ENCODE results near the gene SPON1.
"Not testable (repeated sequence)": the region's sequence is repeated elsewhere in the genome, so short reads cannot be mapped to it uniquely, and the experiment has no call there.

The SPON1 gene

GRCh38 chr11:14042686-14043465, 80.4 kb downstream of the SPON1 start:
- DNase-seq: no peak

- no peak for DNase-seq
Measured at GRCh38 chr11:14044916-14045315, 82.4 kb downstream of the SPON1 start.

GRCh38 chr11:14045417-14045816, 82.9 kb downstream of the SPON1 start:
- DNase-seq: no peak

DNA sequence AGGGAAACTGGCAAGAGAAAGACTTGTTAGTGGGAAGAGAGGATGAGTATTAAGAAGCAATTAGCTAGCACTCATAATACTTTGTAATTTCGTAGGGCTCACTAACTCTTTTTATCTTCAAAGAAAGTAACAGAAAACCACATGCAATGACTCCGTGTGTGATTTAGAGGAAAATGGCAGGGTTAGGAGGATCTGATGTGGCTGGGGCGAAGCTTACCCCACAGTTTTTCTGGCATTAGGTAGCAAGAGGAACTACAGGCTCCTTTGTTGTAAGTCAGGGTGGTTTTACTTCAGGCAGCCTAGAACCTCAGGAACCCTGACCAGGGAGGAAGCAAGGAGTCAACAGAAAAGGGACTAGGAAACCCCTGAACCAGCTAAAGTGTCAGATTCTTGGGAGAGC, 89.7 kb downstream of the SPON1 start:
- DNase-seq: no peak

DNA sequence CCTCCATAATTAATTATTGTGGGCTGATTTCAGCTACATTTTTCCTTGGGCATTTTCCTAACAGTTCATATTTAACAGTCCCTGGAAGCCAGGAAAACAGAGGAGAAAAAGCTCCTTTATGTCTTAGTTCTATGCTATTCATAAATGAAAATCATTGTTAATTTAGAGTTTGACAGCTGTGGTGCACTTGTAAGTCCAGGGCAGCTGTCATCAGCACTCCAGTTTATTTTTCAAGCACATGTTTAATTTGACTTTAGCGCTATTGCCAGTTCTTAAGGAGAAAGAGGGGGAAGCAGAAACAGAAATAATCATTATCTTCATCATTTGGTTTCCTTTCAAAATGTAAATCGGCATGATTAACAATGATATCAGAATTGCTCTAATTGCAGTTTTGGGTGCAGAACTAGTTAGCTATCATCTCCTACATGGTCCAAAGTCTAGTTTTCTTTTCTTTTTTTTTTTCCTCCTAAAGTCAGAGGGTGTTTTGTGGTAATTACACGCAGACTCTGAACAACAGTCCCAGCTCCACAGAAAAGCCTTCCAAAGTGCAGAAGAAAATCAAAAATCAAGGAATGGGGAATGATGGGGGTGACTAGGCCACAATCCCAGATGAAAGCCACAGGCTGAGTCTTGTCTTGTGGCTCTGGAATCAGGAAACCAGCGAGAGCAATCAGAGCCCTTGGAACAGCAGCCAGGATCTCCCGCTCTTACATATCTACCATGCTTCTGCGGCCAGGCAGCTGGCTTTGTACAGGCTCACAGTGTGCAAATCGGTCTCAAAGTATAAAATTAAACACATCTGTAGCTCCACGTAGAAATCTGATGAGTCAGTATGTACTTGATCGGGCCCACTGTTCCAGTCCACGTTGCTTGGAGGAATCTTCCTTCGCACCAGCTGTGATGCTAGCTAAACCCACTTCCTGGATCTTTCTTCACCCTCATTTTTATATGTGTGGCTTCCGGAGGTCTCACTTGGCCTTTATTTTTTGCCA, 91.9 kb downstream of the SPON1 start:
- DNase-seq: no peak

DNA sequence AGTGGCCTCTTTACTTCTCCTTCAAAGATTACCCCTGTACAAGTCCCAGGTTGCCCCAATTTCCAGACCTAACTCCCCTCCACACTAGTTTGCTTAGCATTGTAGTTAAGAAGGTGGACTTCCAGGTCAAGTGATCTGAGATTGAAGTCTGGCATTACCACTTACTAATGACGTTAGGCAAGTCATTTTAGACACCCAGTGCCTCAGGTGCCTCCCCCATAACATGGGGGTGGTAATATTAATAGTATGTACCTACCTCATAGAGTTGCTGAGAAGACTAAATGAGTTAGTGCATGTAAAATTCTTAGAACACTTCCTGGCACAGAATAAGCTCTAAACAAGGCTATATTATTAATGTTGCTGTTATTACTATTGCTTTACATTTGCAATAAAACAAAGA, 93.4 kb downstream of the SPON1 start:
- DNase-seq: no peak

GRCh38 chr11:14058061-14058460, 95.5 kb downstream of the SPON1 start:
- no peak for DNase-seq

DNA sequence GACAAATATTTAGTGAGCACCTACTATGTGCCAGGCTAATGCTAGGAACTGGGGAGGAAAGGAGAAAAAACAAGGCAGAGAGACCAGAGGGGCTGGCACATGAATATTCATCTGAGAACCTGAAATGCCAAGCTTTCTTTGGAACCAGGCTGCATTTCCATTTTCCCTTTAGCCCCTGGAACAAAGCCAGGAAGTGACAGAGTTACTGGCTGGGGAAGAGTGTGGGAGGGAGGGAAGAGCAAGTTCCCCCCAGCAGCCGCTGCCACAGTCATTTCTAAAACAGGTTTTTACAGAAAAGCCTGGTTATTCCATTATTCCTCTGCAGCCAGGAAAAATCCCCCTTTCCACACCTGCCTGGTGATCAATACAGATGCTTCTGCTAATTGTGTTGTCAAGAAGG, 97.0 kb downstream of the SPON1 start:
- no peak for DNase-seq

DNA sequence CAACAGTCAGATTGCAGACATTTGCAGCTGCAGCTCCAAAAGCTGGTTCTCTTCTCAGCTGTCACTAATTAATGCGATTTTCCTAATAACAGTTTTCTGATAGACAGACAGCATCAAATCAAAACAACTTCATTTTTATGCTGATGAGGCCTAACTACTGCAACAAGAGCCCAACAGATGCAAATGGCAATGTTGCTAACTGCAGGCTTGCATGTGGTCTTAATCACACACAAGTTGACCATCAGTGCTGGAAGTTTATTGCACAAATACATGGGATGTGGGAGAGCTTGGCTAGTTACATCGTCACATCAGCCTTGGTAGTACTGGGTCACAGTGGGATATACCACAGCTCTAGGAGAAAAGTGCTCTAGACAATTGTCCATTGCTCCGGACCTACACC, 99.2 kb downstream of the SPON1 start:
- no peak for DNase-seq

- DNase-seq: no peak
Measured at GRCh38 chr11:14065141-14065540, 102.6 kb downstream of the SPON1 start.

GRCh38 chr11:14065681-14066080, 103.2 kb downstream of the SPON1 start:
- no peak for DNase-seq

DNA sequence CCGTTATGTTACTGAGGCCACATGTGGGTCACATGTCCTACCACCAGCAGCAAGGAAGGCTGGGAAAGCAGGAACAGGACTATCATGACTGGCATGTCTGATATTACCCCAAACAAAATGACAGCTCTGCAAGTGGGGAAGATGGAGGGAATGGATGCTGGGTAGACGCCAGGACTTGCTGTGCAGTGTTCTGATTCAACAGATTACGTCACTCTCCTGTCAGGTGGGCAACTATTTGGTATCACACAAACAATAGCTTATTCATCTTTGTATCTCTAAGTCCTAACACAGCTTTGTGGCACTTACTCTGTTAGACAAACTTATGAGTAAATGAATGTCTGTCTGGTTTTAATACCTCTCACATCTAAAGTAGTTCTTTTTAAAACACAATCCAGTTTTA, 105.2 kb downstream of the SPON1 start:
- no peak for DNase-seq

GRCh38 chr11:14070896-14071295, 108.4 kb downstream of the SPON1 start:
- no peak for DNase-seq

- no peak for DNase-seq
Measured at GRCh38 chr11:14073849-14074476, 111.4 kb downstream of the SPON1 start.

DNA sequence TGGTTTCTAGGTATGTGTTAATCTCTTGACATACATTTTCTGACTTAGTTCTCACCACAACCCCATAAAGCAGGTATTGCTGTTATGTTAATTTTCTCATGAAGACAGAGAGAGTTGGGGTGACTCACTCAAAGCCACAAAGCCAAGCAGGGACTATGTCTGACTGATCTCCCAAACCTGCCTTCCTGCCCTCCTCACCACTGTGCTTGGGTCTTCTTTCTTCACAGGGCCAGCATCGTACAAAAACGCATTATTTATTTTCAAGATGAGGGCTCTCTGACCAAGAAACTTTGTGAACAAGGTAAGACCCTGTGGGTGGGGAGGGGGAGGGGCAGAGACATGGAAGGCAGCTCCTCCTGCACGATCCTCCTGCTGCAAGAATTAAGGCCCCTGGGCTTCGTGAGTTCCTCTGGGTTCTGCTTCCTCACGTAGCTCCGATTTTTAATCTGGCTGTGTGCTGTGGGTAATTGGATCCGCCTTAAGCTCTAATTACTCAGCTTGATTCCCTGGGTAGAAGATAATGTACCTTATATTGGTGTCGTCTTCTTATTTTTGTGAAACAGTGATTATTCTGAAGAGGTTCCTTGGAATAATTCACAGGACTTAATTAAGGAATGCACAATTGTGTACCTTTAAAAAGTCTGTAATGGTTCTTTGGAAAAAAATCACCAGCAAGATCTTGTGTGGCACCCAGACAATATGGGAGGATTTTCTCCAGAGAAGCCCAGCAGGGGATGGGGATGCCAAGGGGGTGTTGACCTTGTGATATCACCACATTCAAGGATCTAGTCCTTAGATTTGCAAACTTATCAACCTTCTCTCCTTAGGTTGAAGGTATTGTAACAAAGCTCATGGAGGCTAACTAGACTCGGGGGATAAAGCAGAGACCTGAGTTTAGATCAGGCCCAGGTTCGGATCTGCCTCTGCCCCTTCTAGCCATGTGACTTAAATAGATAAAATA, 112.9 kb downstream of the SPON1 start:
- DNase-seq: no peak

DNA sequence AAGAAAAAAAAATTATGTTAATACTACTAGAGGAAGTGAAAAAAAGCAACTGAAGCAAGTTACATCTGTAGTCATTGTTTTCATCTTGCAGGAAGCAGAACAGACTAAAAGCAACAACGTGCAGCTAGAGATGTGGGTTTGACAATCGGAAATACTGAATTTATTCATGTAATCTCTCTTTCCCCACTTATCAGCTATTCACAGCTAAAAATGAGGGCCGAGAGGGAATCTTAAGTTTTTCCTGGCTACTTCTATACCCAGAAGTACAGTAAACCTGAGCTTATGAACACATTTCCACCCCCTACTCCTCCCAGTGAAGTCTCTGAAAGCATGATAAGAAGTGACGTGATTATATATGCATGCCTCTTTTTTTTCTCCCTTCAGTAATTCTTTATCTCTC, 116.5 kb downstream of the SPON1 start:
- DNase-seq: no peak

GRCh38 chr11:14079797-14080196, 117.3 kb downstream of the SPON1 start:
- DNase-seq: no peak

DNA sequence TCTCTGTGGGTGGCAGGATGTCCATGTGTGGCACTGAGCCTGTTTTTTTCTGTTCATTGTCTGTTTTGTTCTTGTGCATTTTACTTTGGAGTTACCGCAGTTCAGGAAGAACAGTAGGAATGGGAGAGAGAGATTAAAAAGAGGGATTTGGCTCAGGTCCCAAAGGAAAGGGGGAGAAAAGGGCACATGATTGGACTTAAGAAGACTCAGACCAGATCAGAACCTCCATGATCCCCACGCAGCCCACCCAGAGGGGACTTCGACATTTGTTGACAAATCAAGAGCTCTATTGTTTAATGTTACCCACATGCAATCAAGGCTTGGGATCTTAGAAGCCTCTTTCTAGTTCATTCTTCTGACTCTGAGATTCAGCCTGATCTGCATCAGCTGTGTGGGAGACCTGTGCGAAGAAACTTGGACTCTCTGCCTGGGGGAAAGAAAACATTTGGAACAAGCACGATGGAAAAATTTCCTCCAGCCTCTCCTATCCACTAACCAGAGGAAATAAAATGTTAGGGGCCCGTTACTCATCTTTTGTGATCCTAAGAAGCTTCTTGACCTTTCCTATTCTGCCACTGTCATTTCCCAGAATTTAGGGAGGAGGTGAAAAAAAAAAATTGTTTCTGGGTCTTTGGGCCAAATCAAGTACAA, 119.2 kb downstream of the SPON1 start:
- no peak for DNase-seq

DNA sequence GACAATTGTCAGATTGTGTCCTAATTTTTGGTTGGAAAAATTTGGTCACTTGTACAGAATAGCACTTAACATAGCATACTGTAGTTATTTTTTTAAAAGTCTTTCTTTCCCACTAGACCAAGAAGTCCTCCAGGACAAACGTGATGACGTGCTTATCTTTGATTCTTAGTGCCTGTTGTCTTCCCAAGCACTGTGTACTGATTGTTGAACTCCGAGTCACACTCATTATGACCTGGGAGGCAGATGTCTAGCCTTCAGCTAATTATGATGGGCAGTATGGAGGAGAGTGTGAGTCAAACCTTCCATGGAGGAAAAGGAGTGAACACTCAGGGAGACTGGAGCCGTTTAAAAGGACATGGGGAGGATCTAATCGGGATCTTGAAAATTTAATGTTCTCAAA, 119.8 kb downstream of the SPON1 start:
- no peak for DNase-seq

GRCh38 chr11:14088861-14089260, 126.3 kb downstream of the SPON1 start:
- not testable (repeated sequence) for DNase-seq

GRCh38 chr11:14089690-14090462, 127.4 kb downstream of the SPON1 start:
- DNase-seq: no peak

Data from NCI-H1694 treated with DMSO at 0.1 percent for 48 hours (cell line).